ENCODE results near the gene RNASE8.

Gene RNASE8

GRCh38 chr14:21053184-21054122, 4.2 kb upstream of the RNASE8 start:
- DNase-seq (ENCODE audit: low read depth), result no peak

DNA sequence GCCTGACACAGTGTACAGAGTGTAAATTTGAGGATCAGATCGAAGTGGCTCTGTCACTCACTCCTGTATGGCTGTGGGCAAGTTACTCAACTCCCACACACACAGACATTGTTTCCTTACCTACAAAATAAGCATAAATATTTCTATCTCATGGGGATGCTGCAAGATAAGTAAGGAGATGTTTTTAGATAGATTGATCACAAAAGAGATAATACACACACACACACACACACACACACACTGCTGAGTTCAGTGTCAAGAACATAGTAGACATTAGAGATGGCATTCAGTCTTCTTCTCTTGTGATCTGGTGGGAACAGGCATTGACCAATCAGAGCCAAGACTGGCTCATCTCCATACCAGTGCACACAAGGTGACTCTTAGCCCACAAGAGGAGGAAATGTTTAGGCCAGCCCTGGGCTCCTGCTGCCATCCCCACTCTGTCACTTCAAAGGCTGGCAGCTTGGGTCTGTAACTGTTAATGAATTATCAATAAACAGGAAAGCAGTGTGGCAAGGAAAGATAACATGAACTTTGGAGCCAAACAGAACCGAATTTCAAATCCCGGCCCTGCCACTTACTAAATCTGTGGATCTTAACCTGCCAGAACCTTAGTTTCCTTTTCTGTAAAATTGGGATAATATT, 3.4 kb upstream of the RNASE8 start:
- no peak for DNase-seq (ENCODE audit: low read depth)

- DNase-seq (ENCODE audit: low read depth), result no peak
Observed at GRCh38 chr14:21054768-21055145, 2.9 kb upstream of the RNASE8 start.

GRCh38 chr14:21055432-21056117, 2.0 kb upstream of the RNASE8 start:
- no peak for DNase-seq (ENCODE audit: low read depth)

DNA sequence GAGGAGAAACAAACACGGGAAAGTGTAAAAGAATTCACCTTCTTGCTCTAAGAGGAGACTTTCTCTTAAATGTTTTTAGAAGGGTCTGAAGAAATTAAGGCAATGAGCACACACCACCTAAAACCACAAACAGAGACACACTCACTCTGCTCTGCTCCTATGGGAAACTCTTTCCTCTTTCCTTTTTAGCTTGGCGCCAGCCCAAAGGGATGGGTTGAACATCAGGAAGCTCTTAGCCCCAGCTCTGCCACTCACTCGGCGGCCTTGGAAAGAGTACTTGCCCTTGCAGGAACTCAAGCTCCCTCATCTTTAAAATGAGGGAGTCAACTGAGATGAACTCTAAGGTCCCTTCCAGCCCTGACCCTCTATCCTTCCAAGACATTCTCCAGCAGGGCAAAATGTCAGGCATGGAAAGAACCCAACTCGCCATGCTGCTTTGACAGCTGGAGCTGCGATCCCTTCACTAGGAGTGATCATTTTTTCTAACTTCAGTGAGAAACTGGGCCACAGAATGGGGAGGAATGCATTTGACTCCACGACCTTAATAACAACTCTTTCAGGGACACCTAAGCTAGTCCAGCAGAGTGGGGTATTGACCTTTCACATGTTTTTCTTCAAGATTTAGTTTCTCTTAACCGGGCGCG, 980 bp upstream of the RNASE8 start:
- DNase-seq (ENCODE audit: low read depth), result no peak

- no peak for DNase-seq (ENCODE audit: low read depth)
Observed at GRCh38 chr14:21058903-21059302, 1.3 kb downstream of the RNASE8 start.

DNA sequence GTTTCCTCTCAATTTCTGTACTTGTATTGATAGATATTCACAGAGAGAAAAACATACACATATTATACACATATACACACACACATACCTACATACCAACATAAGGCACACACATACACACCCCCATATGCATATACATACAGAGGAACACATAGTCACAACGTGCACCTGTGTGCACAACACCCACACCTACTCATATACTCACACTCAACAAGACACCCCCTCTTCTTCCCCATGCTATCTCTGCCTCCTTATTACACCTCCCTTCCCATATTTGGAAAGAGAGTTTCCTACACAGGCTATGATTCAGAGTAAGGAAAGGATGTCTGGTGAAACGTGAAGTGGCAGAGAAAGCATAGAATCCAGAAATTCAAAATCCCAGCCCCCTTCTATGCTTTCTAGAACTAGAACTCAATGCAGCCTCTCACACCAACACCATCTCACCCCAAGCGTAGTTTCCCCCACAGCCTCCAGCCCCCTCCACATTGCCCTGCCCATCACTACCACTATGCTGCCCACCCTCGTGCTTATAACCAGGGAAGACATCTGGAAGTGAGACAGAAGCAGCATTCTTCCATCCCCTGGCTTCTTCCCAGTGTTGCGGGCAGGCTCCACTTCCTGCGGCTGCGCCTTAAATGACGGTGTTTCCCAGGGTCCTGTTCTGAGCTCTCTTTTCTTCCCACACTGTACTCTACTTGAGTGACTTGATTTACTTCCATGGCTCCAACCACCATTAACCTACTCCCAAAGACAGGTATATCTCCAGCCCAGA, 2.4 kb downstream of the RNASE8 start:
- DNase-seq (ENCODE audit: low read depth), result no peak

GRCh38 chr14:21060614-21061346, 3.2 kb downstream of the RNASE8 start:
- no peak for DNase-seq (ENCODE audit: low read depth)

DNA sequence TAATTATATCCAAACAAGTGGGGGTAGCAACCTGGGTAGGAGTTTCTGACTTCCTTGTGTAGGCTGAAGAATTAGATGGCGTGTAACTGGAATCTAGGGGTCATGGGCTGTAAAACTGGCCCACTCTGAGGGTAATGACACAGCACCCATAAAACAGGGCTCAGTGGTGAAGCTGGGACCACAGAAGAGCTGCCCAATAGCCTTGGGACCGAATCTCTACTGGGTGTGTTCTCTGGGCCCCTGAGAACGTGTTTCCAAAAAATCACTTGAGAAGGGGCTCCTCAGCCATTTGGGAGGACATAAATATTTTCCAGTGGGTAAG, 3.7 kb downstream of the RNASE8 start:
- DNase-seq (ENCODE audit: low read depth), result no peak

- no peak for DNase-seq (ENCODE audit: low read depth)
Observed at GRCh38 chr14:21063479-21063878, 5.9 kb downstream of the RNASE8 start.

GRCh38 chr14:21066882-21067502, 9.4 kb downstream of the RNASE8 start:
- no peak for DNase-seq (ENCODE audit: low read depth)

GRCh38 chr14:21068521-21069387, 11.1 kb downstream of the RNASE8 start:
- DNase-seq (ENCODE audit: low read depth), result peak; percentile 49

DNA sequence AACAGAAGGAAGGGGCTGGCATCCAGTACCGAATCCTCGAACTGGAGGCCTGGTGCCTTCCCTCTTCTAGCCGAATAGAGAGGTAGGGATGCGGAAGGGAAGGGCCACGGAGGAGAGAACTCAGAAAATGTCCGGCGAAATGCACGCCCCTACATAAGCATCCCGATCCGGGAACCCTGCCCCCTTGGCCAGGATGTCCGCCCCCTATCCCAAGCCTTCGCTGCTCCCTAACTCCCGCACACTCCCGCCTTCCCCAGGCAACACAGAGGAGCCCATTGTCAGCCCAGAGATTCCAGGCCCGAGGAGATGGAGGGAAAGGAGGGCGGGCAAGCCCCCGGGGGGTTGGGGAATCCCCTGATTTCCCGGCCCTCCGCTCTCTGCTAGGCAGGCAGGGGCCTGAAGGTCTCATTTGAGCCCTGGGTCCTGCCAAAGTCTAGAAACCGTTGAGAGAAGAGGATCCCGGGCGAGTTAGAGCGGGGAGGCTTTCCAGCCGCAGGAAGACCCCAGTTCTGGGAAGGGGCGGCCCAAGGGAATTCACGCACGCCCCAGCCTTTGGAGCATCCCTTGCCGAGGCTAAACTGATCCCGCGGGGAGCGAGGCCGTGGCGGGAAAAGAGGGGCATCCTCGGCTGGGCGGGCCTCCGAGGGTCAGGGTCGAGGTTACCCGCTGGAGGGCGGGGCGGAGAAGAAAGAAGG, 11.9 kb downstream of the RNASE8 start:
- no peak for DNase-seq (ENCODE audit: low read depth)

GRCh38 chr14:21070083-21070609, 12.5 kb downstream of the RNASE8 start, which contains the start of gene ARHGEF40:
Gene ARHGEF40 (plus strand): TSS chr14:21070304. CDS start chr14:21070397, 93 bp downstream.
- DNase-seq (ENCODE audit: low read depth), result no peak

- DNase-seq (ENCODE audit: low read depth), result no peak
Observed at GRCh38 chr14:21070610-21071224, 13.1 kb downstream of the RNASE8 start.

DNA sequence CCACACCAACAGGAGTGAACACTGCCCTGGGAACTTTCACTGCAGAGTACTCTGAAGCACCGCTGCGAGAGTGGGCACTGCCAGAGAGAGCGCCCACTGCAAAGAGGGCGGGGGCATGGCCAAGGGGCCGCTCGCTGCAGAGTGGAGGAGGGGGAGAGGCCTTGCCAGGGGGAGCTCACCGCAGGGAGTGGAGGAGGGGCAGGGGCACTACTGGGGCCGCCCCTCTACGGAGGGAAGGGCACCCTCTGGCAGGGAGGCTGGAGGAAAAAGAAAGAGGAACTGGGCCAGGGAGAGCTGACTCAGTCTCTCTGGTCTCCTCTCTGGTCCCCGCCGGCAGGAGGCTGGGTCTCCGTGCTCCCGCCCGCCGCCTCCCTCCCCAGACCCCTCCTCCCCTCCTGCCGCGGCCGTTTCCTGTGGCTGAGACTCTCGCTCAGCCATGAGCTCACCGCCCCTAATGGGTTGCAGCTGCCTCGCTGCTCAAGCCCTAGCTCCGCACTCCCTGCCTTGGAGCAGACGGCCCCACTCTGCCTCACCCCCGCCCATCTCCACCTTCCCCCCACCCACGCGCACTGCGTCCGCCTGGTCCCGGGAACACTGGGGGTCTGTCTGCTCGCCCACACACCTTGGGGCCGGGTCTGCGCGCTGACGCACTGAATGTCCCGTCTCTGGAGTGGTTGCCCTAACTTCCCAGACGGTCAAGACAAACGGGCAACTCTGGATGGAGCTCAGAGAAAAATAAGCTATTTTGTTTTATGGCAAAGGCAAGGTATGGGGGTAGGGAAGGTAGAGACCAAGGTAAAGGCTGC, 13.8 kb downstream of the RNASE8 start:
- no peak for DNase-seq (ENCODE audit: low read depth)

DNA sequence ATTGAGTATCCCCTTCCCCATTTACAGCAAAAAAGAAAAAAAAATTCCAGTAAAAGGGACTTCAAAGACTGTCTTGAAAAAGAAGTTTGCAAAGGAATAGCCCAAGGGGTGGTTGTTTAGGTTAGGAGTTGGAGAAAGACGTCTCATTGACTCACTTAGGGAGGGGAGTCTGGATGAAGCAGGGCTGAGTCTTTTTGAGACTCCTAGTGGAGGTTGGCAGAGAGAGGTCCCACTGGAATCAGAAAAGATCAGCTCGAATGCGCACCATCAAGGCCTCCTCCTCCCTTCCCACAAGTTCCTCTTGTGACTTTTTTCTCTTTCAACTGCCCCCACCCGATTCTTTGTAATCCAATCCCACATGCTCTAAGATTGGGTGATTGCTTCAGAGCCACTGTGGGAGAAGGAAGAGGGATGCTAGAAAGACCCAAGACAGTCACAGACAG, 14.4 kb downstream of the RNASE8 start:
- no peak for DNase-seq (ENCODE audit: low read depth)
